Lower leg skin (tissue), 4 donors: Measurements from ENCODE around the gene CRYM. TPM values are rescaled to one million over a fixed set of nuclear protein-coding genes. Genes with fewer than 3 reads are reported as not detected.
A peak's percentile ranks its signal among the peaks of the same experiment; 100 is the strongest.
"Not testable (repeated sequence)": the region's sequence is repeated elsewhere in the genome, so short reads cannot be mapped to it uniquely, and the experiment has no call there.

Experiments
- DNase-seq, 2 donors: peaks; one replicate each; pipeline ENCODE4 v3.0.0-alpha.2; 2019; ENCODE audit warnings: low spot score in 2 of 2
- H3K4me3 ChIP-seq: fragments of 200-600 bp; sonication (generic); 2 replicates; pipeline ENCODE4 v1.5.1; 2017; ENCODE audit warnings: mild to moderate bottlenecking, low read depth; ENCODE audit not compliant: poor library complexity, severe bottlenecking
- CTCF ChIP-seq, 3 donors: fragments of 450-650 bp; IDR thresholded peaks; one replicate each; pipeline ENCODE4 v1.5.1; 2016; ENCODE audit warnings: antibody characterized with exemption in 3 of 3, mild to moderate bottlenecking in 3 of 3, moderate library complexity in 2 of 3
- POLR2A ChIP-seq, 2 donors: fragments of 450-650 bp; IDR thresholded peaks; one replicate each; pipeline ENCODE4 v1.6.1; 2016 to 2017; ENCODE audit warnings: antibody characterized with exemption in 2 of 2, mild to moderate bottlenecking in 1 of 2, moderate library complexity in 1 of 2
- WGBS, 2 donors: methylation state at CpG; one replicate each; pipeline ENCODE4 v1.1.5; 2018; 5-methylcytosine and 5-hydroxymethylcytosine counted together
- intact Hi-C: fragments of 100-400 bp; cut with DNase I; formaldehyde crosslinking; loops from one replicate; pipeline ENCODE4 v1.15.0; 2023; ENCODE audit warnings: low total_unique reads
- total RNA-seq, 4 donors: library from RNA; depleted of rRNA; stranded (reverse); fragments of >200 nt; gene quantifications; one replicate each; pipeline ENCODE4 v1.1.0, GENCODE V29; 2016

The CRYM gene
- total RNA-seq, 4 donors from 2014 or later: 1.5 to 2.8 (median 2.2) TPM

- WGBS, 2 donors: 92 to 96% methylated on average over 1 of the region's 1 CpG
- intact Hi-C loops: no loop called here
Measured at GRCh38 chr16:21314339-21314738, 36.2 kb upstream of the CRYM start.

DNA sequence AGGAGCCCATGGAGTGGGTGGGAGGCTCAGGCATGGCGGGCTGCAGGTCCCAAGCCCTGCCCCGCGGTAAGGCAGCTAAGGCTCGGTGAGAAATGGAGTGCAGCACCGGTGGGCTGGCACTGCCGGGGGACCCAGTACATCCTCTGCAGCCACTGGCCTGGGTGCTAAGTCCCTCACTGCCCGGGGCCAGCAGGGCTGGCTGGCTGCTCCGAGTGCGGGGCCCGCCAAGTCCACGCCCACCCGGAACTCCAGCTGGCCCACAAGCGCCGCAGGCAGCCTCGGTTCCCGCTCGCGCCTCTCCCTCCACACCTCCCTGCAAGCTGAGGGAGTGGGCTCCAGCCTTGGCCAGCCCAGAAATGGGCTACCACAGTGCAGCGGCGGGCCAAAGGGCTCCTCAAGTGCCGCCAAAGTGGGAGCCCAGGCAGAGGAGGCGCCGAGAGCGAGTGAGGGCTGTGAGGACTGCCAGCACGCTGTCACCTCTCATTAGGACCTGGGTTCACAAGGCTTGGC is 34.8 kb upstream of the CRYM start:
- H3K4me3 ChIP-seq, intact Hi-C loops, DNase-seq: not testable (repeated sequence)
- WGBS, 2 donors: 94 to 99% methylated on average over 15 to 24 of the region's 25 CpGs

More at GRCh38 chr16:21314339-21314738, 36.2 kb upstream of the CRYM start:
- no peak for TF ChIP-seq POLR2A (IDR thresholded peaks at IDR 0.05)
- no peak for TF ChIP-seq CTCF (IDR thresholded peaks at IDR 0.05)
- H3K4me3 ChIP-seq: no peak overlapping the region
- DNase-seq: no peak

DNA sequence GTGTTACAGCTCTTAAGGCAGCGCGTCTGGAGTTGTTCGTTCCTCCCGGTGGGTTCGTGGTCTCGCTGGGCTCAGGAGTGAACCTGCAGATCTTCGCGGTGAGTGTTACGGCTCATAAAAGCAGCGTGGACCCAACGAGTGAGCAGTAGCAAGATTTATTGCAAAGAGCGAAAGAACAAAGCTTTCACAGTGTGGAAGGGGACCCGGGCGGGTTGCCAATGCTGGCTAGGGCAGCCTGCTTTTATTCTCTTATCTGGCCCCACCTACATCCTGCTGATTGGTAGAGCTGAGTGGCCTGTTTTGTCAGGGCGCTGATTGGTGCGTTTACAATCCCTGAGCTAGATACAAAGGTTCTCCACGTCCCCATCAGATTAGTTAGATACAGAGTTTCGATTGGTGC is 34.0 kb upstream of the CRYM start:
- intact Hi-C loops, H3K4me3 ChIP-seq, DNase-seq: not testable (repeated sequence)
- 91 to 92% methylated on average over 18 of the region's 18 CpGs for WGBS, 2 donors

GRCh38 chr16:21306712-21307111 is 28.6 kb upstream of the CRYM start:
- DNase-seq, intact Hi-C loops, H3K4me3 ChIP-seq: not testable (repeated sequence)
- WGBS, 2 donors: 94 to 98% methylated on average over 5 of the region's 5 CpGs

GRCh38 chr16:21302898-21303528 is 24.9 kb upstream of the CRYM start:
- intact Hi-C loops: no loop called here
- 18 to 38% methylated on average over 4 of the region's 4 CpGs for WGBS, 2 donors

GRCh38 chr16:21302454-21302853 is 24.4 kb upstream of the CRYM start:
- no peak overlapping the region for H3K4me3 ChIP-seq
- no peak for DNase-seq
- TF ChIP-seq POLR2A (IDR thresholded peaks at IDR 0.05) (no peak), CTCF (IDR thresholded peaks at IDR 0.05) (no peak)
- intact Hi-C loops: no loop called here
- WGBS, 2 donors: 37 to 40% methylated on average over 3 of the region's 3 CpGs

More at GRCh38 chr16:21302898-21303528, 24.9 kb upstream of the CRYM start:
- DNase-seq: peak in 1 of 2 donors; percentile 75
- H3K4me3 ChIP-seq: no peak overlapping the region
- TF ChIP-seq POLR2A (IDR thresholded peaks at IDR 0.05) (no peak), CTCF (IDR thresholded peaks at IDR 0.05) (no peak)

DNA sequence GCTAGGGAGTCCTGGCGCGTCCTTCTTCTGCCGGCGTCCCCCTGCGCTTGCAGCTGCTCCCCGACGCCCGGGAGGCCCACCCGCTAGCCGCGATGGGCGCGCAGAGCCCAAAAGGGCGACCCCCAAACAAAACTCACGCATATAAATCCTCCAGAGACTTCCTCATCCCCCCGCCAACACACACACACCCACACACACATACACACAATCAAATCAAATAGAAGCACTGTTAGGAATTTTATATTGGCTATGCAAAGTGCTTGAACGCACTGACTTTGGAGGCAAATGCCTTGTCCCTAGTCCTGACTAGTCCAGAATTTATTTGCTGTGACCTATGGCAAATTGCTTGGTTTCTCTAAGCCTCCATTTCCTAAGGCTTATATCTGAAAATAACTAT is 23.8 kb upstream of the CRYM start:
- DNase-seq: no peak
- TF ChIP-seq POLR2A (IDR thresholded peaks at IDR 0.05): no peak
- no peak for TF ChIP-seq CTCF (IDR thresholded peaks at IDR 0.05)
- intact Hi-C loops: no loop called here
- H3K4me3 ChIP-seq: peak overlapping the region; percentile 71
- 1 to 4% methylated on average over 14 to 17 of the region's 17 CpGs for WGBS, 2 donors
